HCT116 (cell line): ENCODE results near the gene SFXN2. TPM values are rescaled to one million over a fixed set of nuclear protein-coding genes. Genes with fewer than 3 reads are reported as not detected.
A peak's percentile ranks its signal among the peaks of the same experiment; 100 is the strongest.

Experiments
- ATAC-seq: fragments of 200-7000 bp; cut with Tn5 transposase; 2 replicates; pipeline ENCODE4 v1.9.1; 2020; ENCODE audit warnings: mild to moderate bottlenecking, moderate library complexity
- BruUV-seq: library from RNA; stranded (reverse); fragments of 400-500 nt; replicated peaks from 2 replicates; lab custom pipeline; 2021; lab: Mats Ljungman, UMichigan
- CTCF ChIA-PET: fragments of 300-600 bp; sonication (Branson Sonifier 250); formaldehyde crosslinking; loops from one replicate; lab custom pipeline; 2021; ENCODE audit warnings: antibody characterized with exemption; lab: Charles Lee
- POLR2A ChIA-PET: fragments of 300-600, 350-600 bp; sonication (Branson Sonifier 250); formaldehyde crosslinking; loops from one replicate; lab custom pipeline; 2021; ENCODE audit warnings: antibody characterized with exemption; lab: Charles Lee
- RAD21 ChIA-PET, 2 experiments: fragments of 300-600 bp; sonication (Branson Sonifier 250); formaldehyde crosslinking; loops; one replicate each; lab custom pipeline; 2023; ENCODE audit warnings: low total read pairs in 2 of 2; ENCODE audit not compliant: uncharacterized antibody in 2 of 2, unreplicated experiment in 2 of 2, low non-redundant PET in 1 of 2; lab: Charles Lee
- DNase-seq: peaks from one replicate; pipeline ENCODE4 v3.0.0-alpha.2; 2010; ENCODE audit warnings: low read depth, low spot score
- H2AFZ ChIP-seq: fragments of 200-600 bp; shearing (Covaris generic), sonication (generic); 2 replicates; pipeline ENCODE4 v1.6.1; 2017; ENCODE audit warnings: low read depth, mixed run types, mixed read lengths, antibody characterized with exemption, low read length; ENCODE audit not compliant: poor library complexity, severe bottlenecking
- H3K27ac ChIP-seq: 2 replicates; pipeline ENCODE4 v1.5.1; 2012; ENCODE audit warnings: low read depth, low read length
- H3K27me3 ChIP-seq: fragments of 200-600 bp; sonication (generic); 2 replicates; pipeline ENCODE4 v1.6.1; 2016; ENCODE audit warnings: mixed run types, low read length, mixed read lengths; ENCODE audit not compliant: insufficient read depth
- H3K36me3 ChIP-seq, 2 experiments: fragments of 200-500 bp in 1 of 2; fragments of 200-600 bp in 1 of 2; sonication (Bioruptor generic) in 1 of 2; sonication (generic) in 1 of 2; 2 replicates each; pipeline versions ENCODE4 v1.5.1 to v1.6.1; 2014 to 2016; ENCODE audit warnings: low read length in 2 of 2, inconsistent platforms in 1 of 2, mixed read lengths in 1 of 2, mixed run types in 1 of 2; ENCODE audit not compliant: insufficient read depth in 2 of 2, control insufficient read depth in 1 of 2
- H3K4me1 ChIP-seq, 2 experiments: fragments of 200-600 bp in 1 of 2; sonication (generic) in 1 of 2; 2 replicates each; pipeline versions ENCODE4 v1.5.1 to v1.6.1; 2012 to 2017; ENCODE audit warnings: low read length in 2 of 2, inconsistent platforms in 1 of 2, mild to moderate bottlenecking in 1 of 2, mixed read lengths in 1 of 2, mixed run types in 1 of 2, moderate library complexity in 1 of 2; ENCODE audit not compliant: insufficient read depth in 2 of 2, control insufficient read depth in 1 of 2
- H3K4me2 ChIP-seq: fragments of 200-600 bp; sonication (generic); 2 replicates; pipeline ENCODE4 v1.6.1; 2017; ENCODE audit warnings: mixed run types, low read length, mixed read lengths
- H3K4me3 ChIP-seq, 2 experiments: fragments of 200-600 bp in 1 of 2; sonication (generic) in 1 of 2; replicated peaks in 1 of 2; 2 replicates each; pipeline ENCODE4 v1.5.1; 2011 to 2016; ENCODE audit warnings: low read length in 2 of 2, control low read depth in 1 of 2, low read depth in 1 of 2, mild to moderate bottlenecking in 1 of 2, mixed read lengths in 1 of 2, mixed run types in 1 of 2
- H3K79me2 ChIP-seq: fragments of 200-600 bp; sonication (generic); 2 replicates; pipeline ENCODE4 v1.6.1; 2017; ENCODE audit warnings: mild to moderate bottlenecking, mixed run types, low read length, moderate library complexity, mixed read lengths; ENCODE audit not compliant: insufficient read depth
- H3K9ac ChIP-seq: fragments of 200-600 bp; sonication (generic); 2 replicates; pipeline ENCODE4 v1.6.1; 2016; ENCODE audit warnings: low read length, mixed read lengths
- H3K9me2 ChIP-seq: fragments of 200-600 bp; sonication (generic), shearing (Covaris generic); 2 replicates; pipeline ENCODE4 v1.6.1; 2017; ENCODE audit warnings: mixed run types, mild to moderate bottlenecking, moderate library complexity; ENCODE audit not compliant: insufficient read depth
- H3K9me3 ChIP-seq, 2 experiments: fragments of 200-500 bp in 1 of 2; fragments of 200-600 bp in 1 of 2; sonication (Bioruptor generic) in 1 of 2; sonication (generic) in 1 of 2; 2 replicates each; pipeline ENCODE4 v1.6.1; 2014 to 2017; ENCODE audit warnings: low read length in 2 of 2, mixed read lengths in 2 of 2, inconsistent platforms in 1 of 2, low read depth in 1 of 2, mild to moderate bottlenecking in 1 of 2, mixed run types in 1 of 2, moderate library complexity in 1 of 2; ENCODE audit not compliant: control insufficient read depth in 1 of 2, insufficient read depth in 1 of 2
- H4K20me1 ChIP-seq: fragments of 200-600 bp; sonication (generic), shearing (Covaris generic); 2 replicates; pipeline ENCODE4 v1.6.1; 2017; ENCODE audit warnings: mixed run types, mild to moderate bottlenecking, moderate library complexity; ENCODE audit not compliant: insufficient read depth
- CBX3 ChIP-seq: IDR thresholded peaks from 2 replicates; pipeline ENCODE4 v1.6.1; 2012; ENCODE audit warnings: low read depth
- EGR1 ChIP-seq: IDR thresholded peaks from 2 replicates; pipeline ENCODE4 v1.6.1; 2012; ENCODE audit warnings: low read depth
- EZH2 ChIP-seq: fragments of 200-600 bp; sonication (generic); IDR thresholded peaks from 2 replicates; pipeline ENCODE4 v1.6.1; 2017; ENCODE audit warnings: antibody characterized with exemption, mixed run types
- EZH2phosphoT487 ChIP-seq: fragments of 200-600 bp; IDR thresholded peaks from 2 replicates; pipeline ENCODE4 v1.6.1; 2018; ENCODE audit warnings: antibody characterized with exemption, borderline replicate concordance
- RAD21 ChIP-seq: IDR thresholded peaks from 2 replicates; pipeline ENCODE4 v1.6.1; 2012; ENCODE audit warnings: low read depth, mild to moderate bottlenecking
- SIN3A ChIP-seq: IDR thresholded peaks from 2 replicates; pipeline ENCODE4 v1.6.1; 2012; ENCODE audit warnings: low read depth
- SP1 ChIP-seq: IDR thresholded peaks from 2 replicates; pipeline ENCODE4 v1.6.1; 2012; ENCODE audit warnings: low read depth
- intact Hi-C: fragments of 100-400 bp; cut with micrococcal nuclease; formaldehyde crosslinking; loops from 2 replicates; pipeline ENCODE4 v1.10.0; 2022
- total RNA-seq: library from RNA; stranded (reverse); gene quantifications from one replicate; pipeline ENCODE4 v1.2.1, GENCODE V29; 2021; ENCODE audit not compliant: unreplicated experiment
- TF ChIP-seq, protein P1 (sequence below): IDR thresholded peaks from 2 replicates; pipeline ENCODE4 v1.6.1; 2012
- TF ChIP-seq, protein P2 (sequence below): IDR thresholded peaks from 2 replicates; pipeline ENCODE4 v1.6.1; 2012; ENCODE audit warnings: low read depth
- TF ChIP-seq, protein P3 (sequence below), 3 experiments: fragments of 200-600 bp in 1 of 3; sonication (generic) in 1 of 3; IDR thresholded peaks in 2 of 3; conservative IDR thresholded peaks in 1 of 3; 2 replicates each; pipeline ENCODE4 v1.5.1; 2012 to 2017; ENCODE audit warnings: low read depth in 2 of 3, low read length in 2 of 3, antibody characterized with exemption in 1 of 3, borderline replicate concordance in 1 of 3, control low read depth in 1 of 3, mild to moderate bottlenecking in 1 of 3, mixed read lengths in 1 of 3, mixed run types in 1 of 3, moderate library complexity in 1 of 3; ENCODE audit not compliant: insufficient read depth in 1 of 3

Gene SFXN2
- total RNA-seq, 1 experiment from 2014 or later, result 22.9 TPM

DNA sequence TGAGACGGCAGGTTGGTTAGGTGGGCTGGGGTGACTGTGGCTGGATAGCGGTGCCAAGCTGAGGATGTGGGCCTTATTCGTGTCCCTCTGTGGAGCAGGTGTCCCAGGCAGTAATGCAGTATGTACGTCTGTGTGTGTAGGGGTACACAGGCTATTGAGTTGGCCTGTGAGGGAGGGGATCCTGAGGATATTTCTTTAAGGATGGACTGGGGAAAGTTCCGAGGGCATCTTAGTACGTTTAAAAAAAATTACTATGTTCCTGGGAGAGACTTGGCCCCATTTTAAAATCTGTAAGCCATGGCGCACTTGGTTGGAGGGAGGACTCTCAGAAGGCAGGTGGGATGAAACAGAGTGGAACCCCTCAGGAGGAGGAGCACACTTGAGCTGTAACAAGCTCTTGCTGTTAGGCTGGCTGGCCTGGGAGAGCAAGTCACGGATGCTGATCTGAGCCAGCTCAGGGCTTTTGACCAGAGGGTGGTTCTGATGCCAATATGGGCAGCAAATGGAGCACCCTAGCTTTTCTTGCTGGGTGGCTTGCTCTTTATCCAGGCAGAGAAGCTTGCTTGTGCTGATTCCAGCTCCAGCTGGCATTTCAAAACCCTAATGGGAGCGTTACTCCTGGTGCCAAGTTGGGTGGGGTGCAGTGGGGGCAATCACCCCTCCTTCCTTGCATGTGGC is 30.1 kb downstream of the SFXN2 start:
- intact Hi-C loops, result no loop called here
- no peaks in the 10 kb centered on the region for H3K36me3 ChIP-seq
- H3K9me3 ChIP-seq, result no peaks in the 10 kb centered on the region
- H2AFZ ChIP-seq, result no peak overlapping the region
- peaks cover 24% of the 10 kb centered on the region for H3K79me2 ChIP-seq
- peak overlapping the region; percentile 91 for H3K4me2 ChIP-seq
- peak; percentile 16 for ATAC-seq
- RAD21 ChIA-PET, result no interaction called here
- H3K4me3 ChIP-seq, result peak overlapping the region; percentile 79 to 90
- peaks cover 8% of the 10 kb centered on the region; the same call in 1 of the 2 replicates for H3K9me2 ChIP-seq
- TF ChIP-seq CBX3 (no peak), SIN3A (no peak), EGR1 (no peak), RAD21 (no peak), EZH2phosphoT487 (no peak), SP1 (no peak), EZH2 (no peak)
- TF ChIP-seq, protein P1, sequence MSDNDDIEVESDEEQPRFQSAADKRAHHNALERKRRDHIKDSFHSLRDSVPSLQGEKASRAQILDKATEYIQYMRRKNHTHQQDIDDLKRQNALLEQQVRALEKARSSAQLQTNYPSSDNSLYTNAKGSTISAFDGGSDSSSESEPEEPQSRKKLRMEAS, result no peak
- TF ChIP-seq, protein P2, sequence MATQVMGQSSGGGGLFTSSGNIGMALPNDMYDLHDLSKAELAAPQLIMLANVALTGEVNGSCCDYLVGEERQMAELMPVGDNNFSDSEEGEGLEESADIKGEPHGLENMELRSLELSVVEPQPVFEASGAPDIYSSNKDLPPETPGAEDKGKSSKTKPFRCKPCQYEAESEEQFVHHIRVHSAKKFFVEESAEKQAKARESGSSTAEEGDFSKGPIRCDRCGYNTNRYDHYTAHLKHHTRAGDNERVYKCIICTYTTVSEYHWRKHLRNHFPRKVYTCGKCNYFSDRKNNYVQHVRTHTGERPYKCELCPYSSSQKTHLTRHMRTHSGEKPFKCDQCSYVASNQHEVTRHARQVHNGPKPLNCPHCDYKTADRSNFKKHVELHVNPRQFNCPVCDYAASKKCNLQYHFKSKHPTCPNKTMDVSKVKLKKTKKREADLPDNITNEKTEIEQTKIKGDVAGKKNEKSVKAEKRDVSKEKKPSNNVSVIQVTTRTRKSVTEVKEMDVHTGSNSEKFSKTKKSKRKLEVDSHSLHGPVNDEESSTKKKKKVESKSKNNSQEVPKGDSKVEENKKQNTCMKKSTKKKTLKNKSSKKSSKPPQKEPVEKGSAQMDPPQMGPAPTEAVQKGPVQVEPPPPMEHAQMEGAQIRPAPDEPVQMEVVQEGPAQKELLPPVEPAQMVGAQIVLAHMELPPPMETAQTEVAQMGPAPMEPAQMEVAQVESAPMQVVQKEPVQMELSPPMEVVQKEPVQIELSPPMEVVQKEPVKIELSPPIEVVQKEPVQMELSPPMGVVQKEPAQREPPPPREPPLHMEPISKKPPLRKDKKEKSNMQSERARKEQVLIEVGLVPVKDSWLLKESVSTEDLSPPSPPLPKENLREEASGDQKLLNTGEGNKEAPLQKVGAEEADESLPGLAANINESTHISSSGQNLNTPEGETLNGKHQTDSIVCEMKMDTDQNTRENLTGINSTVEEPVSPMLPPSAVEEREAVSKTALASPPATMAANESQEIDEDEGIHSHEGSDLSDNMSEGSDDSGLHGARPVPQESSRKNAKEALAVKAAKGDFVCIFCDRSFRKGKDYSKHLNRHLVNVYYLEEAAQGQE, result no peak
- TF ChIP-seq, protein P3, sequence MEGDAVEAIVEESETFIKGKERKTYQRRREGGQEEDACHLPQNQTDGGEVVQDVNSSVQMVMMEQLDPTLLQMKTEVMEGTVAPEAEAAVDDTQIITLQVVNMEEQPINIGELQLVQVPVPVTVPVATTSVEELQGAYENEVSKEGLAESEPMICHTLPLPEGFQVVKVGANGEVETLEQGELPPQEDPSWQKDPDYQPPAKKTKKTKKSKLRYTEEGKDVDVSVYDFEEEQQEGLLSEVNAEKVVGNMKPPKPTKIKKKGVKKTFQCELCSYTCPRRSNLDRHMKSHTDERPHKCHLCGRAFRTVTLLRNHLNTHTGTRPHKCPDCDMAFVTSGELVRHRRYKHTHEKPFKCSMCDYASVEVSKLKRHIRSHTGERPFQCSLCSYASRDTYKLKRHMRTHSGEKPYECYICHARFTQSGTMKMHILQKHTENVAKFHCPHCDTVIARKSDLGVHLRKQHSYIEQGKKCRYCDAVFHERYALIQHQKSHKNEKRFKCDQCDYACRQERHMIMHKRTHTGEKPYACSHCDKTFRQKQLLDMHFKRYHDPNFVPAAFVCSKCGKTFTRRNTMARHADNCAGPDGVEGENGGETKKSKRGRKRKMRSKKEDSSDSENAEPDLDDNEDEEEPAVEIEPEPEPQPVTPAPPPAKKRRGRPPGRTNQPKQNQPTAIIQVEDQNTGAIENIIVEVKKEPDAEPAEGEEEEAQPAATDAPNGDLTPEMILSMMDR (IDR thresholded peaks at IDR 0.05 in 2 of 3, conservative IDR thresholded peaks at IDR 0.05 in 1 of 3; ENCODE audit: borderline replicate concordance in 1 of 3, insufficient read depth in 1 of 3, low read depth in 2 of 3, low read length in 2 of 3), result no peak
- TF ChIP-seq, all 23 proteins: peak for 0
- Histone ChIP-seq H3K9ac (peak overlapping the region; percentile 72), H3K4me1 (peaks cover 3 to 14% of the 10 kb centered on the region in 2 experiments; a peak in 3 of 4 replicates), H3K27ac (peak overlapping the region; percentile 61), H4K20me1 (no peaks in the 10 kb centered on the region), H3K27me3 (no peaks in the 10 kb centered on the region)
- BruUV-seq, result no TSS peak
- POLR2A ChIA-PET, result interaction anchor here (0.8 to 1.3 kb wide), 2 partner anchors 19 to 30 kb away, joined by 3 read pairs; partner anchors contain the start of genes ARL3 and SFXN2
- CTCF ChIA-PET, result interaction anchor here (1.6 kb wide), 1 partner anchor 157 kb away, joined by 3 read pairs; no protein-coding TSS in a partner anchor
- no peak for DNase-seq
